GM21526 (cell line): ENCODE results near the gene BGLAP.

Source experiments
- ATAC-seq: cut with Tn5 transposase; IDR thresholded peaks from one replicate; pipeline ENCODE4 v1.9.1; 2021; ENCODE audit warnings: moderate library complexity; ENCODE audit not compliant: unreplicated experiment, low FRiP score

The BGLAP gene

DNA sequence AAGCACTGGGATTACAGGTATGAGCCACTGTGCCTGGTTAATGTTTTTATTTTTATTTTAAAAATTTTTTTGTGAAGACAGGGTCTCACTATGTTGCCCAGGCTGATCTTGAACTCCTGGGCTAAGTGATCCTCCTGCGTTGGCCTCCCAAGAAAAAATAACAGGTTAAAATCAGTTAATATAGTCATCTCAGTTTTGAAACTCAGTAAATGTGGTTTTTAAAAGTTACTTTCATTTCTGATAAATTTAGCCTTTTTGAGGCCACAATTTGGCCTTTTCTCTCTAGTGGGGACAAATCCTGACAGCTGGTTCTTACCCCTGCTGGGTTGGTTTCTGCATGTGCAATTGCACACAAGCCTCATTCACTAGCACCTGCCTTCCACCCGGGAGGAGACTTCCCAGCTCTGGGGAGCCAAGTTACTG lies 15.9 kb upstream of the BGLAP start:
- peak; percentile 59 for ATAC-seq

DNA sequence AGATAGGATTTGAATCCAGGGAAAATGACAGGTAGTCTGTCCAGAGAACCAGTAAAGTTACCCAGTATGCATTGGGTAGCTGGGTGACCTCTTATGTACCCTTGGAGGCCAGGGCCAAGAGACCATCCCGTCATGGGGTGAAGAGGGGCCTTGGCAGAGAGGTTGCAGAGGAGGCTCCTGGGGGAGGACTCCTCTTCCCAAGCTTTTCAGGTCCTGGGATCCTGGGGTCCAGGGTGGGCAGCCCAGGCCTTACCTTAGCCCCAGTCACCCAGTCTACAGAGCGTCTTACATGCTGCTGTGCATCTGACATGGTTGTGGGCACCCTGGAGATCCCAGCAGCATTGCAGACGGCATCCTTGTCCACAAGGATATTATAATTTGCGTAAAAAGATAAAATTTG lies 15.2 kb upstream of the BGLAP start:
- ATAC-seq = peak; percentile 3

DNA sequence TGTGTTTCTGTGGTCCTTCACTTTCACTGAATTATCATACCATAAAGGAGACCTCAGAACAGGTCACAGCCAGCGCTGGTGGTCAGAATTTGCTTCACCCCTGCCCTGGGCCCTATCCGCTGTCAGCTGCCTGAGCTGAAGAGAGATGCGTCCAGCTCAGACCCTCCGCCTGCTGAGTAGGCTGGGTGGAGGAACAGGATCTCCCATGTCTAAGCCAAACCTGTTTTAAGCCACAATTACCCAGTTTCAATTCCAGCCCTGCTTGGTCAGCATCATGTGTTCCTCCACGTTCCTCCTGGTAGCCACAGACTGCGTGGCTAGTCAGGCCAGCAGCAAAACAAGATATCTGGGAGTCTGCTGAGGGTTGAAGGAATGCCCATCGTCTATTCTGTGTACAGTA lies 13.5 kb upstream of the BGLAP start:
- no peak for ATAC-seq

DNA sequence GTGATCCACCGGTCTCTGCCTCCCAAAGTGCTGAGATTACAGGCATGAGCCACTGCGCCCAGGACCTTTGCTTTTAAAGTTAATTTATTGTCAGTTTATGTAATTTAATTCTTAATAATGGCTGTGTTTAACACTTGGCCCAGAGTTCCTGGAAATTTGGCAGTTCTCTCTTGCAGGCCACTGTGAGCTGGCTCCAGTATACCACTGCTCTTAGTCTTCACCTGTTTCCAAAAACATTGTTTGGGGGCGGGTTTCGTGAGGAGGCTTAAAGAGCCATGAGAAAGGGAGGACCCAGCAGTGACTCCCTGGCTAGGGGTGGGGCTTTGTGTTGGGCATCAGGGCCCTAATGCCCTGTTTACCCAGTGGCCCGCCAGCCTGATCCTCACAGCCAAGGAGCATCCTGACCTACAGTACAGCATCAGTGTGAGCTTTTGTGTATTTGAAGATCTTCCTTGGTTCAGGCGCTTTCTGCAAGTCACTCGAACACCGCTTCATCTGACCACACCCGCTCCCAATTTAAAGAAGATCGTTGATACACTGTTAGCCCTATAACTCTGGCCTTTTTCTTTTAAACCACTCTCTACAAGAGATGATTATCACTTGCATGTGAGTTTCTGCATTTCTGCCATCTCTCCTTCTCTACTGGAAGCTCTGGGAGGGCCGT lies 12.0 kb upstream of the BGLAP start:
- no peak for ATAC-seq

DNA sequence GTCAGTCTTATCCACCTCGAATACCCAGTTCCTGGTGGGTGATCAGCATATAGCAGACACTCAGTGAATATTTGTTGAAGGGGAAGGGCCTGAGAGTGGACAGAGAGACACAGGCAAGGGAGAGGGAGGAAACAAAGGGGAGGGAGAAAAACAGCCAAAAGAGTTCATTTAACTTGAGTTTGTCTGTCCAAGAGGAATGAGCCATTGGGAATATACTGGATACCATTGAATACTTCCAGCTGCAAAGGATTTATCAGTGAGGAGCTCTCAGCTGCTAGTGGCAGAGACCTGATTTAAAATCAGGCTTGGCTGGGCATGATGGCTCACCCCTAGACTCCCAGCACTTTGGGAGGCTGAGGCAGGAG lies 11.5 kb upstream of the BGLAP start:
- no peak for ATAC-seq

DNA sequence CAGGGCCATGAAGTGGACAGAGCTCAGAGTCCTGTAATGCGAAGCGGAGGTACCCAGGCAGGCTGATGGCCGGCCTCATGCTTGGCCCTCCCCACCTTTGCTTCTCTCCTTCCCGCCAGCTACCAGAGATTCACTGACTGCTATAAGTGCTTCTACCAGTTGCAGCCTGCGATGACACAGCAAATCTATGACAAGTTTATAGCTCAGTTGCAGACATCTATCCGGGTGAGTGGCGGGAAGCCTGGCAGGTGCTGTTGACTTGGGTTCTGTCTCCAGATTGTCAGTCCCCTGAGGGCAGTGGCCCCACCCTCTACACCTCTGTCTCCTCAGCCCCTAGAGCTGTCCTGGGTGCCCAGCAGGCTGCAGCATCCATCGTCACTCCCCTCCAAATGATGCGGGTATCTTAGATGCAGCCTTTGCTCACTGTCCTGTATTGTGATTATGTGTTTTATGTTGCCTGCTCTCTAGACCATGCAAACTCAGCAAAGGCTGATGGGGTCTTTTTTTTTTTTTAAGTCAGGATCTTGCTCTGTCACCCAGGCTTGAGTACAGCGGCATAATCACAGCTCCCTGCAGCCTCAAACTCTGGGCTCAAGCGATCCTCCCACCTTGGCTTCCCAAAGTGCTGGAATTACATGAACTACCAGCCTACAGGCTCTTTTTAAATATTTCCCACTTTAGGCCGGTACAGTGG lies 9.6 kb upstream of the BGLAP start:
- ATAC-seq = no peak

DNA sequence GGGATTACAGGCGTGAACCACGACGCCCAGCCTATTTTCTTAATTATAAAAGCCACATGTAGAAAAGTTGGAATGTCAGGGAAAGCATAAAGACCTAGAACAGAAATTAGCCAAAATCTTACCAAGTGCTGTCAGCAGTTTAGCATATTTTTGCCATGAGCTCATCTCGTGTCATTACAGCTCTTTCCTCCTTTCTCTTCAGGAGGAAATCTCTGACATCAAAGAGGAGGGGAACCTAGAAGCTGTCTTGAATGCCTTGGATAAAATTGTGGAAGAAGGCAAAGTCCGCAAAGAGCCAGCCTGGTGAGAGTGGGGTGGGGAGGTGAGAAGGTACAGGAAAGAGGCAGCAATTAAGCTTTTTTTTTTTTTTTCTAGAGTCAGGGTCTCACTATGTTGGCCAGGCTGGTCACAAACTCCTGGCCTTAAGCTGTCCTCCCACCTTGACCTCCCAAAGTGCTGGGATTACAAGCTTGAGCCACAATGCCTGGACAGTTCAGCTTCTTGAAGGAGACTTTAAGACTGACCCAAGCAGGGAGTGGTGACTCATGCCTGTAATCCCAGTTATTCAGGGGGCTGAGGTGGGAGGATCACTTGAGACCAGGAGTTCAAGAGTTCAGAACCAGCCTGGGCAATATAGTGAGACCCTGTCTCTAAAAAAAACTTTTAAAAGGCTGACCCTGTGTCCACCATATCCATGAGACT lies 8.4 kb upstream of the BGLAP start:
- no peak for ATAC-seq

DNA sequence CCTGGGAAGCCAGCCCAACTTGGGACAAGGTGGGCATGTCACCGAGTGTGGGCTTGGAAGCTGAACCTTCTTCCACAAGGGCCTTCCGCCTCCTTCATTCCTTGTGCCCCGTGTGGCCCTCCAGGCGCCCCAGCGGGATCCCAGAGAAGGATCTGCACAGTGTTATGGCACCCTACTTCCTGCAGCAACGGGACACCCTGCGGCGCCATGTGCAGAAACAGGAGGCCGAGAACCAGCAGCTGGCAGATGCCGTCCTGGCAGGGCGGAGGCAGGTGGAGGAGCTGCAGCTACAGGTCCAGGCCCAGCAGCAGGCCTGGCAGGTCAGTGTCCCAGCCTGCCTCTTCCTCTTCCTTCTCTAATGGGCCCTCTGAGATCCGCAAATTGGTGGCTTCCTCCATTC lies 5.8 kb upstream of the BGLAP start:
- ATAC-seq = no peak

DNA sequence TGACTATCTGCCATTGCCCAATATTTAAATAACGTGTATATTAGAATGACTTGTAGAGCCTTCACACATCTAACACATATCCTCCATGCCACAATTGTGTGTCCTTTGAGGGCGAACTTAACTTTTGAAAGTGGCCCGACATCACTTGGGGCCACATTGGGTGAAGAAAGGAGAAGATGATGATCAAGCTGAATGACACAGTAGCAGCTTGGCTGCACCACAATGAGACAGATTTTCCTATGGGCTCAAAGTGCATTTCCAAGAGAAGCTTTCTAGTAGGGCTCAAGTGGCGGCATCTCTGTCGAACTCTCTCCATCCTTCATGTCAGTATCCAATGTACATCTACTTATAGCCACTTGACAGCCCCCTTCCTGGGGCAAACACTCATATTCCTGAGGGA lies 3.7 kb upstream of the BGLAP start:
- no peak for ATAC-seq

DNA sequence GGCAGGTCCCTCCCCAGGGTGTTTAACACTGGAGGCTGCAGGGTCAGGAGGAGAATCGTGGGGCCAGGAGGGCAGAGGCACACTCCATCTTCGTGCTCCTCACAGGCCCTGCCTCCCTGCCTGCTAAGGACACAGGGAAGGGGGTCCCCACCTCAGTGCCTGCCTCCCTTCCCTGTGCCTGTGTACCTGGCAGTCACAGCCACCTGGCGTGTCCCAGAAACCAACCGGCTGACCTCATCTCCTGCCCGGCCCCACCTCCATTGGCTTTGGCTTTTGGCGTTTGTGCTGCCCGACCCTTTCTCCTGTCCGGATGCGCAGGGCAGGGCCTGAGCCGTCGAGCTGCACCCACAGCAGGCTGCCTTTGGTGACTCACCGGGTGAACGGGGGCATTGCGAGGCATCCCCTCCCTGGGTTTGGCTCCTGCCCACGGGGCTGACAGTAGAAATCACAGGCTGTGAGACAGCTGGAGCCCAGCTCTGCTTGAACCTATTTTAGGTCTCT lies 623 bp upstream of the BGLAP start:
- no peak for ATAC-seq

DNA sequence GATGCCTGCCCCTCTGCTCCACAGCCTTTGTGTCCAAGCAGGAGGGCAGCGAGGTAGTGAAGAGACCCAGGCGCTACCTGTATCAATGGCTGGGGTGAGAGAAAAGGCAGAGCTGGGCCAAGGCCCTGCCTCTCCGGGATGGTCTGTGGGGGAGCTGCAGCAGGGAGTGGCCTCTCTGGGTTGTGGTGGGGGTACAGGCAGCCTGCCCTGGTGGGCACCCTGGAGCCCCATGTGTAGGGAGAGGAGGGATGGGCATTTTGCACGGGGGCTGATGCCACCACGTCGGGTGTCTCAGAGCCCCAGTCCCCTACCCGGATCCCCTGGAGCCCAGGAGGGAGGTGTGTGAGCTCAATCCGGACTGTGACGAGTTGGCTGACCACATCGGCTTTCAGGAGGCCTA lies 754 bp downstream of the BGLAP start:
- no peak for ATAC-seq

DNA sequence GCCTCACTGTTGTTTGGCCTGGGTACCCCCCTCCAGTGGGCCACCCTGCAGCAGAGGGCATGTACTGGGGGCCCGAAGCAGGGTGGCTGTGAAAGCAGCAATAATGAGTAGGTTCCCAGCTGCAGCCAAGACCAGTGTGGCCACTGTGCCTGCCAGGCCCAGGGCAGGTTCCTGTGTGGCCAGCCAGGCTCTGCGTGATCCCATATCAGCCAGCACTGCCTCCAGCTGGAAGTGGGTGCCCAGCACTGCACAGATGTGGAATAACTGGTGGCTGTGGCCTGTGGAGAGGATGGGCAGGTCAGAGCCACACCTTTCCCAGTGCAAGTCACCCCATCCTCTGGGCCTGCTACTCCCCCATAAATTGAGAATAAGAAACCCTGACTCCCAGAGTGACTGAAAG lies 2.1 kb downstream of the BGLAP start:
- ATAC-seq = no peak

DNA sequence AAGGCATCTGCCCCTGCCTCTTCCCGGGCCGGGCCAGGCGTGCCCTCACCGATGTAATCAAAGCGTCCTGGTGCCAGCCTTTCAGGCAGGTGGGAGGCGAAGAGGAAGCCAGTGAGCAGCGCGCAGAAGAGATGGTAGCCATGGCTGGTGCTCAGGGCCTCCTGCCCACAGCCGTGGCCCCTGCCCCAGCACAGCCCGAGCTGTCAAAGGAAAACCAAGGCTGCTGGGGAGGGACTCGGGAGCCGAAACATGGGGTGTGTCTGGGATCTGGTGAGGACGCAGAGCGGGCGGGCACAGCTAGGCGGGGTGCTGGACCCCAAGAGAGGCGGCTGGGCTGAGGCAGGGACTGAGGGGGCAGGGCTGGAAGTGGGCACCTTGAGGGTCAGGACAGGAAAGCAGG lies 2.7 kb downstream of the BGLAP start:
- no peak for ATAC-seq

DNA sequence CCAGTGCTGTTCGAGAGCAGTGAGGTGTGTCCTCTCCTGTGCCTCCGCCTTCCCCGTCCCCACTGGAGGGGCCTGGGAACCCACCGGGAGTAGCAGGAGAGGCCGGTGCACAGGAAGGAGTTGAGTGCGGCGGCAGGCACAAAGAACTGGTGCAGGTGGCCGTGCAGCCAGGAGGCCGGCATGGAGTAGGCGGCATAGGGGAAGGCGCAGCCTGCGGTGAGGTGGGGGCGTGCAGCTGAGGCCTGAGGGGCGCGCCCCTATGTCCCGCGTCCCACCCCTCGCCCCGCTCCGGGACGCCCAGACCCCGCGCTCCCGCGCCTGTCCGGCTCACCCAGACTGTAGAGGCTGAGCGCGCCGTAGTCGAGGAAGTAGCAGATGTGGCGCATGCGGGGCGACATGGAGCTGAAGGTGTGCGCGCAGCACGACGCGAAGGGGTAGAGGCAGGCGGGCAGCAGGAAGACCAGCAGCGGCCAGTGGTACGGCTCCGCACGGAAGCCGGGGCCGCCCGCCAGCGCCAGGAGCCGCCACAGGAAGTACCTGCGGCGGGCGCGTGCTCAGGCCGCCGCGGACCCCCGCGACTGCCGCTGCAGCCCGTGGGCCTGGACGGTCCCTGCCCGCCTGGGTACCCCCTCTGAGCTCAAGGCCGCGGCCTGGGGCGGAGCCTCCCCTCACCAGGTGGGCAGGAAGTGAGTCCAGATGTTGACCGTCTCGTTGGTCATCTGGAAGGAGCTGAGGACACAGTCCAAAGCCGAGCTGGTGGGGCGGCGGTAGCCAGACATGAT lies 3.7 kb downstream of the BGLAP start:
- ATAC-seq = no peak

DNA sequence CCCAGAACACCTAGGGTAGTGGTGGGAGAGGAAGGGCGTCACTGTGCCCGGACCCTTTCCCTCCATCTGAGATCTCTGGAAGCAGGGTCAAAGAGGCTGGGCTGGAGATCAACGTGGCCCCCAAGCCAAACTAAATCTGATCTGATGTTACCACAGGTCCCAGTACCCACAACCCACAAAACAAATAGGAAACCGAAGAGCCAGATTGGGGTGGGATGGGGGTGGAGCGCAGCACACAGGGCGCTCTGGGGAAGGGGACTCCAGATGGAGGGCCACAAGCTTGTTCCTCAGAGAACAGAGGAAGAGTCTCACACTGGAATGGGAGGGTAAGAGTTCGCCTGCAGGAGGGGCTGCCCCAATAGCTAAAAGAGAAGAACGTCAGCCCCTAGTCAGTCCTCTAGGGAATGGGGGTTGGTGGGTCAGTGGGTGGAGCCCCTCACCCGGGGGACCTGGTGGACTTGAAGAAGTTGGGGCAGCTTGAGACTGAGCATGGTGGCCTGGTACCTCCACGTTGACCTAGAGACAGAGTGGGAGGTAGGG lies 4.3 kb downstream of the BGLAP start:
- ATAC-seq = no peak

DNA sequence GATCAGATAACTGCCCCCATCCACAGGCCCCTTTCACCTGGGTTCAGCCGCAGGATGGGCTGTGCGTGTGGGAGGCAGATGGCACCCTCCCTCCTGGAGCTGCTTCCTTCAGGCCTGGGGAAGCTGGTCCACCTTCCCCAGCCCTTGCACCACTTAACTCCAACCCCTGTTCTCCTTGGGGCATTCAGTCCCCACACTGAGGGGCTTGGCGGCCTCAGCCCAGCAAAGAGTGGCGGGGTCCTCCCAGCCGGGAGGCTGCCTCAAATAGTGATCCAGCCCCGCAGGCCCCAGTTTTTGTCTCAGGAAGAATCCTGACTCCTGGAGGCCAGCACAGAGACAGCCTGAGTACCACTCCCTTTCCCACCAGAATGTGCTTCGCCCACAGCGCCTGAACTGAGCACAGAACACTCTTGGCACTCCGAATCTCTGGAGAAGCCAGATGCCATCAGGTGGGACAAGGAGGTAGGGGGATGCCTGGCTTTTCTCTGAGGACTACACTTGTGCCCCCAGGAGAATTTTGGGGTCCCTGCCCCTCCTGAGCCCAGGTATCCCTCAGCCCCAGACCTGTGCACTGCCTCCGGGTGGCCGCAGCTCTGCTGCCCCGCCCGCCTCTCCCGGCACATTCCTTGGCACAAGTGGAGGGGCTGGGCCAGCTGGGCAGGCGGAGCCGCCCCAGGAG lies 4.9 kb downstream of the BGLAP start:
- no peak for ATAC-seq

DNA sequence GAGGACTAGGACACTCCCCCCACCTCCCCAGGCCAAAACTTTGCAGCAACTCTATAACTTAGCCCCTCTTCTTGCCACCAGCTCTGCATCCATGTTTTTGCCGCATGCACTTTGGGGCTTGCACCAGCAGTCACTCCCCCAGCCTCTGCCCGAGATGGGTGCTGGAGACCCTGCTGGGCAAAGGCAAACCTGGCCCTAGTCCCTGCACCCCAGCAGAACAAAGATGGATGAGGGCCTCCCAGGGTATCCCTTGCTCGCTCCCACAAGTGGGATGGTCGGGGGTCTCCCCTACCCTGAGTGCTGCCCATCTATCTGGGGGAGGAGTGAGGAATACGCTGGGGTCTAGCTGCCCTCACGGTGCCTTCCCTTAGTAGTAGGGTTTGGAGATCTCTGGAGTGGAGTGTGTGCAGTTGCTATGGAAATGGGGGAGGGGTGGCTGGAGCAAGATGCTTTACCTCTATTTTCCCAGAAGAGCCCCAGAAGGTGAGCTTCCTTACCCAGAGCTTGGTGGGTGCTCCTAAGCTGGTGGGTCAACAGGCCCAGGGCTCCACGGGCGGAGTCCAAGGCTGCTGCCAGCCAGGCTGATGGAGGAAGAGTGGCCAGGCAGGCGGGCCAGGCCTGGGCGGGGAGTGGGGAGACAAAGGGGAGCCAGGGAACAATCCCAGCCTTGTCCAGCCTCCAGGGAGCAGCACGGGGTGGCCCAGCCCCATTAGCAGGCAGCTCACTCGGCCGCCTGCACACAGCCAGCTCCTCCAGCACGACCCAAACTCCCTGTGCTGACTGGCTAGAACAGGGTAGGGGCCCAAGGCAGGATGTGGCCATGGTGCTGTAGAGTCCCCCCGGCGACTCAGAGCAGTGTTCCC lies 5.7 kb downstream of the BGLAP start, which contains the start of gene PAQR6:
Gene PAQR6 (minus strand): TSS at position 597 of the 863 bp plus-strand sequence. CDS start 1,325 bp downstream, outside the sequence.
- ATAC-seq = no peak

DNA sequence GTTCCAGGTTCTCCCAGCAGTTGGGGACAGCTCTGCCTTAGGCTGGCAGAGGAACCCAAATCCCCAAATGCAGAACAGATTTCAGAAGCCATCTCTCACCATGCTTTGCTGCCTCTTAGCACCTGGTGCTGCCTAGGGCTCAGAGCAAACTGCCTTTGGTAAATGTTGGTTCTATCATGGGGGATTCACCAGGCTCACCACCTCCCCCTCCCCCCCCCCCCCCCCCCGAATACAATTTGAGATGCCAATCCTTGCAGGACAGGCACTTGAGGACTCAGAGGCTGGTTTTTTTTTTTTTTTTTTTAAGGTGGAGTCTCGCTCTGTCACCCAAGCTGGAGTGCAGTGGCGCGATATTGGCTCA lies 6.3 kb downstream of the BGLAP start:
- no peak for ATAC-seq

DNA sequence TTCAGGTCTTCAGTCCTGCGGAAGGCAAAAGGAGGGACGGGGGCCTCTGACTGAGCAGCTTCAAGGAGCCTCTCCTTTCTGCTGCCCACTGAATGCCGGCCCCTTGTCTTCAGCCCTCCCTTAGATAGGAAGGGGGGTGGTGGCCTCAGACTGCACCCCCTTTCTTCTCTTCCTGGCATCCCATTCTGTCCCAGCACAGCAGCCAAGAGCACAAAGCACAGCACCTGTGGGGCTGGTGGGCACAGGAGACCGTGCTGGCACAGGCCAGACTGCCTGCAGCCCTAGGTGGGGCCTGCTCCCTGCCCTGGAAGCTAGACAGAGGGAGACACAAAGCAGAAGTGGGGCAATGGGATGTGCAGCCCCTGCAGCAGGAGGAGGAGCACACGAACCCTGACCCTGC lies 7.6 kb downstream of the BGLAP start:
- no peak for ATAC-seq
